HG02571 (cell line): ENCODE data around the gene DPCD.

ENCODE experiments used
- ATAC-seq: cut with Tn5 transposase; IDR thresholded peaks from one replicate; pipeline ENCODE4 v1.9.1; 2021; ENCODE audit warnings: mild to moderate bottlenecking, moderate library complexity; ENCODE audit not compliant: unreplicated experiment

DPCD gene

DNA sequence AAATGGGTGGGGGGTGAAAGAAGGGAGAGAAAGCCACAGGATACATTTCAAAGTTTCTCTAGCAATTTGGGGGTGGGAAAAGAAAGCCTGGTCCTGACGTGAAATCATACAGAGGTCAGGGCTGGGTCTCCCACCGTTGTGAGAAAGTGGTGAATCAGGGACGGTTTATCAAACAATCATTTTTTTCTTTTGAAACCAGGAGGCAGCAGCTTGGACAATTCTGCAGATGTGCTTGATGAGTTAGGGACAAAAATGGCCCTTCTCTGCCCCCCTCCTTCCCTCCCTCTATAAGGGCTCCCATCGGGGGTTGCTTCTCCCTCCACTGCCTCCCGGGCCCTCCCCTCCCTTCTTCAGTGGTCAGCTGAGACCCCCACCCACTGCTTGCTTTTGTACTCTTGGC is 63.2 kb downstream of the DPCD start:
- no peak for ATAC-seq

- no peak for ATAC-seq
Measured at GRCh38 chr10:101653536-101653935, 65.4 kb downstream of the DPCD start.

GRCh38 chr10:101655570-101655969 is 67.4 kb downstream of the DPCD start:
- ATAC-seq, result no peak

DNA sequence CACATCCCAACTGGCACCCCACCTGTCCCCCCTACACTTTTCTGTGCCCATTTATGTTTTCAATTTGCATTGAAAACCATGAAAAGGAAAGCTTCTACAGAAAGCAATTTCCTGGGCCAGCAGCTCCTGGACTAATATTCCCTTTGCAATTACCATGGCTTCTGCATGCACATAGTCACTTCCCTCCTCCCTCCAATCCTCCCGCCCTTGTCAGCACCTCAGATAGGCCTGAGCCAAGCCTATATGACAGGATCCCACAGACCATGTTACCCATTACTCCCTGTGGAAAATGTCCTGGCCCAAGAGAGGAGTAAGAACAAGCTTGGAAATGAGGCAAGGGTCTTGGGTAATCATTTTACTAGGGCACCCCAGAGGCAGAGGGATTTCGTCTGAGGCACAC is 68.8 kb downstream of the DPCD start:
- ATAC-seq, result no peak

DNA sequence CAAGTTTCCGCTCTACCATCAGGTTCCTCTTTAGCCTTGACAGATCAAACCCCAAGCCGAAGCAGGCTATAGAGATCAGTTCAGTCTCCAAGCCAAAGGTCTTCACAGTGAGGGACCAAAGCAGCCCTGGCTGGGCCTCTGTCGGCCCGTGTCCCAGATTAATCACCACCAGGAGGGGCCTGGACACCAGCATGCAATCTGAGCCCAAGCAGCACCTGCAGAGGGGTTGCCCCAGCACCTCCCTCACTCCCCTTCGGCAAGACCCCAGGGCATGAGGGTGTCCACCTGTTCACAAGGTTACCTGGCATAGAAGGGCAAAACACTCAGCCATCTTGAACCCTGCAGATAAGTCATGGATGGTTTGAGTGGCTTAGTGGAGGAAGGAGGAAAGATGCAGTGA is 70.9 kb downstream of the DPCD start:
- no peak for ATAC-seq
